ENCODE data around the gene HSPH1. TPM values are rescaled to one million over a fixed set of nuclear protein-coding genes. Genes with fewer than 3 reads are reported as not detected.
A peak's percentile ranks its signal among the peaks of the same experiment; 100 is the strongest.

The HSPH1 gene
- total and polyA plus RNA-seq, 2 of the 13 experiments (the other 11 are each of a cell fraction or from before 2014, with no cell fraction given), result 13.0 to 62.9 TPM

DNA sequence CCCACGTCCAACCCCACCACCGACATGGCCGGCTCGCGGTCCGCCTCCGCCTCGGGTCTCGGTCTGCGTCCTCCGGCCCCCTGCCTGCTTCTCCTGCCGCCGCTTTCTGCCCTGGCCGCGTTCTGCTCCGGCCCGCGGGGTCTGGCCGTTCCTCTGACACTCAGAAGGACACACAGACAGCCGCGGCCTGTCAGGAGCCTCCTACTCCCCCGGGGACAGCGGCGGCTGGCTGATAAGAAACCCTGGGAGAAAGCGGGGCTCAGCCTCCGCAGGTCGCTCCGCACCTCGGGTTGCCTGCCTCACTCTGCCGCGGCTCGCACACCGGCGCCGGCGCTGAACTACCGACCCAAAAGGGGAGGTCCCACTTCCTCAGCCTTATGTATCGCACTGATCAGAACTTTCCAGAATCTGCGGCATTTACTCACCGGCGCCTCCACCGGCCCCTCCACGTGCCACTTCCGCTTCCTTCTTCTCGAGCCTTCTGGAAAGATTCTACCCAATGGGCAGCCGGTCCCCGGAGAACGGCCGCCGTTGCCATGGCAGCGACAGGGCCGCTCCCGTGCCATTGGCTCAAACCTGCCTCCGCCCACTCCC, at the start of gene HSPH1 (continued):
- TF ChIP-seq ZSCAN31 (CRISPR knock-in tag; IDR thresholded peaks at IDR 0.05; ENCODE audit: low read depth) (peak; percentile 16; the same call in 1 of the 2 replicates), HDAC6 (IDR thresholded peaks at IDR 0.05; ENCODE audit: low read depth, low read length) (no peak), FLYWCH1 (CRISPR knock-in tag; IDR thresholded peaks at IDR 0.05) (no peak), PRPF4 (IDR thresholded peaks at IDR 0.05; ENCODE audit: low read depth, low read length, poor library complexity, severe bottlenecking) (no peak), ZNF496 (CRISPR knock-in tag; IDR thresholded peaks at IDR 0.05; ENCODE audit: insufficient replicate concordance) (no peak), ZNF644 (CRISPR knock-in tag; IDR thresholded peaks at IDR 0.05; ENCODE audit: low read depth) (no peak), ZKSCAN5 (CRISPR knock-in tag; IDR thresholded peaks at IDR 0.05) (peak; percentile 67; the same call in 1 of the 2 replicates), RAD51 (IDR thresholded peaks at IDR 0.05; ENCODE audit: borderline replicate concordance) (no peak), ZNF567 (CRISPR knock-in tag; IDR thresholded peaks at IDR 0.05; ENCODE audit: borderline replicate concordance) (no peak), KDM1A (CRISPR knock-in tag; IDR thresholded peaks at IDR 0.05) (no peak), KDM5A (IDR thresholded peaks at IDR 0.05; ENCODE audit: borderline replicate concordance, low read length) (no peak)
- TF ChIP-seq, protein P1, sequence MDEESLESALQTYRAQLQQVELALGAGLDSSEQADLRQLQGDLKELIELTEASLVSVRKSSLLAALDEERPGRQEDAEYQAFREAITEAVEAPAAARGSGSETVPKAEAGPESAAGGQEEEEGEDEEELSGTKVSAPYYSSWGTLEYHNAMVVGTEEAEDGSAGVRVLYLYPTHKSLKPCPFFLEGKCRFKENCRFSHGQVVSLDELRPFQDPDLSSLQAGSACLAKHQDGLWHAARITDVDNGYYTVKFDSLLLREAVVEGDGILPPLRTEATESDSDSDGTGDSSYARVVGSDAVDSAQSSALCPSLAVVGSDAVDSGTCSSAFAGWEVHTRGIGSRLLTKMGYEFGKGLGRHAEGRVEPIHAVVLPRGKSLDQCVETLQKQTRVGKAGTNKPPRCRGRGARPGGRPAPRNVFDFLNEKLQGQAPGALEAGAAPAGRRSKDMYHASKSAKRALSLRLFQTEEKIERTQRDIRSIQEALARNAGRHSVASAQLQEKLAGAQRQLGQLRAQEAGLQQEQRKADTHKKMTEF (CRISPR knock-in tag; IDR thresholded peaks at IDR 0.05), result peak; percentile 76; the same call in 1 of the 2 replicates
- TF ChIP-seq, protein P2, sequence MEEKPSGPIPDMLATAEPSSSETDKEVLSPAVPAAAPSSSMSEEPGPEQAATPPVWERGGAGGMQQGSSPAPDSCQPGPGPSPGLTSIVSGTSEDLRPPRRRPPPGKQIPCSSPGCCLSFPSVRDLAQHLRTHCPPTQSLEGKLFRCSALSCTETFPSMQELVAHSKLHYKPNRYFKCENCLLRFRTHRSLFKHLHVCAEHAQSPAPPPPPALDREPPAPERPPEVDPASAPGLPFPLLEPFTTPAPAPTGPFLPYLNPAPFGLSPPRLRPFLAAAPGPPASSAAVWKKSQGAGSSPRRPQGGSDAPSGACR (CRISPR knock-in tag; IDR thresholded peaks at IDR 0.05), result no peak
- TF ChIP-seq, protein P3, sequence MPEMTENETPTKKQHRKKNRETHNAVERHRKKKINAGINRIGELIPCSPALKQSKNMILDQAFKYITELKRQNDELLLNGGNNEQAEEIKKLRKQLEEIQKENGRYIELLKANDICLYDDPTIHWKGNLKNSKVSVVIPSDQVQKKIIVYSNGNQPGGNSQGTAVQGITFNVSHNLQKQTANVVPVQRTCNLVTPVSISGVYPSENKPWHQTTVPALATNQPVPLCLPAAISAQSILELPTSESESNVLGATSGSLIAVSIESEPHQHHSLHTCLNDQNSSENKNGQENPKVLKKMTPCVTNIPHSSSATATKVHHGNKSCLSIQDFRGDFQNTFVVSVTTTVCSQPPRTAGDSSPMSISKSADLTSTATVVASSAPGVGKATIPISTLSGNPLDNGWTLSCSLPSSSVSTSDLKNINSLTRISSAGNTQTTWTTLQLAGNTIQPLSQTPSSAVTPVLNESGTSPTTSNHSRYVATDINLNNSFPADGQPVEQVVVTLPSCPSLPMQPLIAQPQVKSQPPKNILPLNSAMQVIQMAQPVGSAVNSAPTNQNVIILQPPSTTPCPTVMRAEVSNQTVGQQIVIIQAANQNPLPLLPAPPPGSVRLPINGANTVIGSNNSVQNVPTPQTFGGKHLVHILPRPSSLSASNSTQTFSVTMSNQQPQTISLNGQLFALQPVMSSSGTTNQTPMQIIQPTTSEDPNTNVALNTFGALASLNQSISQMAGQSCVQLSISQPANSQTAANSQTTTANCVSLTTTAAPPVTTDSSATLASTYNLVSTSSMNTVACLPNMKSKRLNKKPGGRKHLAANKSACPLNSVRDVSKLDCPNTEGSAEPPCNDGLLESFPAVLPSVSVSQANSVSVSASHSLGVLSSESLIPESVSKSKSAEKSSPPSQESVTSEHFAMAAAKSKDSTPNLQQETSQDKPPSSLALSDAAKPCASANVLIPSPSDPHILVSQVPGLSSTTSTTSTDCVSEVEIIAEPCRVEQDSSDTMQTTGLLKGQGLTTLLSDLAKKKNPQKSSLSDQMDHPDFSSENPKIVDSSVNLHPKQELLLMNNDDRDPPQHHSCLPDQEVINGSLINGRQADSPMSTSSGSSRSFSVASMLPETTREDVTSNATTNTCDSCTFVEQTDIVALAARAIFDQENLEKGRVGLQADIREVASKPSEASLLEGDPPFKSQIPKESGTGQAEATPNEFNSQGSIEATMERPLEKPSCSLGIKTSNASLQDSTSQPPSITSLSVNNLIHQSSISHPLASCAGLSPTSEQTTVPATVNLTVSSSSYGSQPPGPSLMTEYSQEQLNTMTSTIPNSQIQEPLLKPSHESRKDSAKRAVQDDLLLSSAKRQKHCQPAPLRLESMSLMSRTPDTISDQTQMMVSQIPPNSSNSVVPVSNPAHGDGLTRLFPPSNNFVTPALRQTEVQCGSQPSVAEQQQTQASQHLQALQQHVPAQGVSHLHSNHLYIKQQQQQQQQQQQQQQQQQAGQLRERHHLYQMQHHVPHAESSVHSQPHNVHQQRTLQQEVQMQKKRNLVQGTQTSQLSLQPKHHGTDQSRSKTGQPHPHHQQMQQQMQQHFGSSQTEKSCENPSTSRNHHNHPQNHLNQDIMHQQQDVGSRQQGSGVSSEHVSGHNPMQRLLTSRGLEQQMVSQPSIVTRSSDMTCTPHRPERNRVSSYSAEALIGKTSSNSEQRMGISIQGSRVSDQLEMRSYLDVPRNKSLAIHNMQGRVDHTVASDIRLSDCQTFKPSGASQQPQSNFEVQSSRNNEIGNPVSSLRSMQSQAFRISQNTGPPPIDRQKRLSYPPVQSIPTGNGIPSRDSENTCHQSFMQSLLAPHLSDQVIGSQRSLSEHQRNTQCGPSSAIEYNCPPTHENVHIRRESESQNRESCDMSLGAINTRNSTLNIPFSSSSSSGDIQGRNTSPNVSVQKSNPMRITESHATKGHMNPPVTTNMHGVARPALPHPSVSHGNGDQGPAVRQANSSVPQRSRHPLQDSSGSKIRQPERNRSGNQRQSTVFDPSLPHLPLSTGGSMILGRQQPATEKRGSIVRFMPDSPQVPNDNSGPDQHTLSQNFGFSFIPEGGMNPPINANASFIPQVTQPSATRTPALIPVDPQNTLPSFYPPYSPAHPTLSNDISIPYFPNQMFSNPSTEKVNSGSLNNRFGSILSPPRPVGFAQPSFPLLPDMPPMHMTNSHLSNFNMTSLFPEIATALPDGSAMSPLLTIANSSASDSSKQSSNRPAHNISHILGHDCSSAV (CRISPR knock-in tag; IDR thresholded peaks at IDR 0.05; ENCODE audit: borderline replicate concordance), result 0 out of 2 replicates have a peak, but pooled peaks have one; percentile 30
- TF ChIP-seq, protein P4, sequence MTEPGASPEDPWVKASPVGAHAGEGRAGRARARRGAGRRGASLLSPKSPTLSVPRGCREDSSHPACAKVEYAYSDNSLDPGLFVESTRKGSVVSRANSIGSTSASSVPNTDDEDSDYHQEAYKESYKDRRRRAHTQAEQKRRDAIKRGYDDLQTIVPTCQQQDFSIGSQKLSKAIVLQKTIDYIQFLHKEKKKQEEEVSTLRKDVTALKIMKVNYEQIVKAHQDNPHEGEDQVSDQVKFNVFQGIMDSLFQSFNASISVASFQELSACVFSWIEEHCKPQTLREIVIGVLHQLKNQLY (CRISPR knock-in tag; IDR thresholded peaks at IDR 0.05), result no peak
- TF ChIP-seq, protein P5, sequence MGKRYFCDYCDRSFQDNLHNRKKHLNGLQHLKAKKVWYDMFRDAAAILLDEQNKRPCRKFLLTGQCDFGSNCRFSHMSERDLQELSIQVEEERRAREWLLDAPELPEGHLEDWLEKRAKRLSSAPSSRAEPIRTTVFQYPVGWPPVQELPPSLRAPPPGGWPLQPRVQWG (CRISPR knock-in tag; IDR thresholded peaks at IDR 0.05; ENCODE audit: borderline replicate concordance, low read depth), result no peak
- TF ChIP-seq, protein P6, sequence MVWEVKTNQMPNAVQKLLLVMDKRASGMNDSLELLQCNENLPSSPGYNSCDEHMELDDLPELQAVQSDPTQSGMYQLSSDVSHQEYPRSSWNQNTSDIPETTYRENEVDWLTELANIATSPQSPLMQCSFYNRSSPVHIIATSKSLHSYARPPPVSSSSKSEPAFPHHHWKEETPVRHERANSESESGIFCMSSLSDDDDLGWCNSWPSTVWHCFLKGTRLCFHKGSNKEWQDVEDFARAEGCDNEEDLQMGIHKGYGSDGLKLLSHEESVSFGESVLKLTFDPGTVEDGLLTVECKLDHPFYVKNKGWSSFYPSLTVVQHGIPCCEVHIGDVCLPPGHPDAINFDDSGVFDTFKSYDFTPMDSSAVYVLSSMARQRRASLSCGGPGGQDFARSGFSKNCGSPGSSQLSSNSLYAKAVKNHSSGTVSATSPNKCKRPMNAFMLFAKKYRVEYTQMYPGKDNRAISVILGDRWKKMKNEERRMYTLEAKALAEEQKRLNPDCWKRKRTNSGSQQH (CRISPR knock-in tag; IDR thresholded peaks at IDR 0.05; ENCODE audit: low read depth), result no peak

Measured in HepG2 (cell line).